A549 (cell line): ENCODE results near the gene FCSK.
A peak's percentile ranks its signal among the peaks of the same experiment; 100 is the strongest.

ENCODE experiments used
- CHD2 ChIP-seq: fragments of 150-350 bp; IDR thresholded peaks from 2 replicates; pipeline ENCODE4 v1.6.1; 2014; ENCODE audit warnings: low read length; ENCODE audit not compliant: partially characterized antibody
- EP300 ChIP-seq, 2 experiments: fragments of >200 bp; sonication (Bioruptor Twin); formaldehyde crosslinking; IDR thresholded peaks; 2 replicates in 1 of 2; 3 replicates in 1 of 2; pipeline ENCODE4 v1.6.1; 2016 to 2017
- FOSB ChIP-seq: fragments of 250-450 bp; sonication (Bioruptor Pico); IDR thresholded peaks from 2 replicates; pipeline ENCODE4 v1.5.0; 2020; ENCODE audit warnings: mild to moderate bottlenecking, moderate library complexity
- JUN ChIP-seq, 2 experiments: fragments of >200 bp; sonication (Bioruptor Twin); formaldehyde crosslinking; IDR thresholded peaks; 2 replicates in 1 of 2; 3 replicates in 1 of 2; pipeline ENCODE4 v1.6.1; 2016 to 2017
- KDM1A ChIP-seq: fragments of 200-600 bp; sonication (generic); IDR thresholded peaks from 2 replicates; pipeline ENCODE4 v1.6.1; 2016; ENCODE audit warnings: low read depth, mild to moderate bottlenecking
- RAD21 ChIP-seq, 2 experiments: fragments of >200 bp in 1 of 2; sonication (Bioruptor Twin) in 1 of 2; formaldehyde crosslinking in 1 of 2; IDR thresholded peaks in 1 of 2; conservative IDR thresholded peaks in 1 of 2; 2 replicates in 1 of 2; 3 replicates in 1 of 2; pipeline ENCODE4 v1.6.1; 2012 to 2018; ENCODE audit warnings: inconsistent platforms in 1 of 2
- TF ChIP-seq, protein P1 (sequence below): fragments of 200-600 bp; sonication (generic); IDR thresholded peaks from 2 replicates; pipeline ENCODE4 v1.6.1; 2016; ENCODE audit warnings: antibody characterized with exemption, mild to moderate bottlenecking, moderate library complexity
- TF ChIP-seq, protein P2 (sequence below): fragments of >200 bp; sonication (Bioruptor Twin); formaldehyde crosslinking; IDR thresholded peaks from 3 replicates; pipeline ENCODE4 v1.5.1; 2016
- TF ChIP-seq, protein P3 (sequence below): IDR thresholded peaks from 2 replicates; pipeline ENCODE4 v1.6.1; 2012; ENCODE audit warnings: low read depth, borderline replicate concordance
- TF ChIP-seq, protein P4 (sequence below): fragments of 450-650 bp; IDR thresholded peaks from 2 replicates; pipeline ENCODE4 v1.6.1; 2014; ENCODE audit warnings: antibody characterized with exemption

DNA sequence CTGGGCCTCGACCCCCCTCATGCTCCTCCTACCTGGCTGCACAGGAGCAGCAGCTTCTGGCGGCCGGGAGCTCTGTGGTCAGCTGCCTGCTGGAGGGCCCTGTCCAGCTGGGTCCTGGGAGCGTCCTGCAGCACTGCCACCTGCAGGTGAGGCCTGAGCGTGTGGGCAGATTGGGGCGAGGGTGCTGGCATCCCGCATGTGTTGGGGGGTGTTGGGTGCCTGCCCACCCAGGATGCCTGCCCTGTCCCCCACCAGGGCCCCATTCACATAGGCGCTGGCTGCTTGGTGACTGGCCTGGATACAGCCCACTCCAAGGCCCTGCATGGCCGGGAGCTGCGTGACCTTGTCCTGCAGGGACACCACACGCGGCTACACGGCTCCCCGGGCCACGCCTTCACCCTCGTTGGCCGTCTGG, 16.5 kb downstream of the FCSK start:
- TF ChIP-seq, protein P1, sequence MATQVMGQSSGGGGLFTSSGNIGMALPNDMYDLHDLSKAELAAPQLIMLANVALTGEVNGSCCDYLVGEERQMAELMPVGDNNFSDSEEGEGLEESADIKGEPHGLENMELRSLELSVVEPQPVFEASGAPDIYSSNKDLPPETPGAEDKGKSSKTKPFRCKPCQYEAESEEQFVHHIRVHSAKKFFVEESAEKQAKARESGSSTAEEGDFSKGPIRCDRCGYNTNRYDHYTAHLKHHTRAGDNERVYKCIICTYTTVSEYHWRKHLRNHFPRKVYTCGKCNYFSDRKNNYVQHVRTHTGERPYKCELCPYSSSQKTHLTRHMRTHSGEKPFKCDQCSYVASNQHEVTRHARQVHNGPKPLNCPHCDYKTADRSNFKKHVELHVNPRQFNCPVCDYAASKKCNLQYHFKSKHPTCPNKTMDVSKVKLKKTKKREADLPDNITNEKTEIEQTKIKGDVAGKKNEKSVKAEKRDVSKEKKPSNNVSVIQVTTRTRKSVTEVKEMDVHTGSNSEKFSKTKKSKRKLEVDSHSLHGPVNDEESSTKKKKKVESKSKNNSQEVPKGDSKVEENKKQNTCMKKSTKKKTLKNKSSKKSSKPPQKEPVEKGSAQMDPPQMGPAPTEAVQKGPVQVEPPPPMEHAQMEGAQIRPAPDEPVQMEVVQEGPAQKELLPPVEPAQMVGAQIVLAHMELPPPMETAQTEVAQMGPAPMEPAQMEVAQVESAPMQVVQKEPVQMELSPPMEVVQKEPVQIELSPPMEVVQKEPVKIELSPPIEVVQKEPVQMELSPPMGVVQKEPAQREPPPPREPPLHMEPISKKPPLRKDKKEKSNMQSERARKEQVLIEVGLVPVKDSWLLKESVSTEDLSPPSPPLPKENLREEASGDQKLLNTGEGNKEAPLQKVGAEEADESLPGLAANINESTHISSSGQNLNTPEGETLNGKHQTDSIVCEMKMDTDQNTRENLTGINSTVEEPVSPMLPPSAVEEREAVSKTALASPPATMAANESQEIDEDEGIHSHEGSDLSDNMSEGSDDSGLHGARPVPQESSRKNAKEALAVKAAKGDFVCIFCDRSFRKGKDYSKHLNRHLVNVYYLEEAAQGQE: no peak
- TF ChIP-seq, protein P2, sequence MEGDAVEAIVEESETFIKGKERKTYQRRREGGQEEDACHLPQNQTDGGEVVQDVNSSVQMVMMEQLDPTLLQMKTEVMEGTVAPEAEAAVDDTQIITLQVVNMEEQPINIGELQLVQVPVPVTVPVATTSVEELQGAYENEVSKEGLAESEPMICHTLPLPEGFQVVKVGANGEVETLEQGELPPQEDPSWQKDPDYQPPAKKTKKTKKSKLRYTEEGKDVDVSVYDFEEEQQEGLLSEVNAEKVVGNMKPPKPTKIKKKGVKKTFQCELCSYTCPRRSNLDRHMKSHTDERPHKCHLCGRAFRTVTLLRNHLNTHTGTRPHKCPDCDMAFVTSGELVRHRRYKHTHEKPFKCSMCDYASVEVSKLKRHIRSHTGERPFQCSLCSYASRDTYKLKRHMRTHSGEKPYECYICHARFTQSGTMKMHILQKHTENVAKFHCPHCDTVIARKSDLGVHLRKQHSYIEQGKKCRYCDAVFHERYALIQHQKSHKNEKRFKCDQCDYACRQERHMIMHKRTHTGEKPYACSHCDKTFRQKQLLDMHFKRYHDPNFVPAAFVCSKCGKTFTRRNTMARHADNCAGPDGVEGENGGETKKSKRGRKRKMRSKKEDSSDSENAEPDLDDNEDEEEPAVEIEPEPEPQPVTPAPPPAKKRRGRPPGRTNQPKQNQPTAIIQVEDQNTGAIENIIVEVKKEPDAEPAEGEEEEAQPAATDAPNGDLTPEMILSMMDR: peak; percentile 55
- TF ChIP-seq CHD2: no peak
- TF ChIP-seq JUN (IDR thresholded peaks at IDR 0.05): no peak
- TF ChIP-seq, protein P3, sequence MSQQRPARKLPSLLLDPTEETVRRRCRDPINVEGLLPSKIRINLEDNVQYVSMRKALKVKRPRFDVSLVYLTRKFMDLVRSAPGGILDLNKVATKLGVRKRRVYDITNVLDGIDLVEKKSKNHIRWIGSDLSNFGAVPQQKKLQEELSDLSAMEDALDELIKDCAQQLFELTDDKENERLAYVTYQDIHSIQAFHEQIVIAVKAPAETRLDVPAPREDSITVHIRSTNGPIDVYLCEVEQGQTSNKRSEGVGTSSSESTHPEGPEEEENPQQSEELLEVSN: no peak
- peak; percentile 74 to 77 for TF ChIP-seq RAD21 (conservative IDR thresholded peaks at IDR 0.05 in 1 of 2, IDR thresholded peaks at IDR 0.05 in 1 of 2)
- no peak for TF ChIP-seq FOSB (CRISPR knock-in tag)
- no peak for TF ChIP-seq EP300 (IDR thresholded peaks at IDR 0.05)
- TF ChIP-seq KDM1A: no peak
- TF ChIP-seq, protein P4, sequence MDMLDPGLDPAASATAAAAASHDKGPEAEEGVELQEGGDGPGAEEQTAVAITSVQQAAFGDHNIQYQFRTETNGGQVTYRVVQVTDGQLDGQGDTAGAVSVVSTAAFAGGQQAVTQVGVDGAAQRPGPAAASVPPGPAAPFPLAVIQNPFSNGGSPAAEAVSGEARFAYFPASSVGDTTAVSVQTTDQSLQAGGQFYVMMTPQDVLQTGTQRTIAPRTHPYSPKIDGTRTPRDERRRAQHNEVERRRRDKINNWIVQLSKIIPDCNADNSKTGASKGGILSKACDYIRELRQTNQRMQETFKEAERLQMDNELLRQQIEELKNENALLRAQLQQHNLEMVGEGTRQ: no peak
